ENCODE data around the gene FLT3. TPM values are rescaled to one million over a fixed set of nuclear protein-coding genes. Genes with fewer than 3 reads are reported as not detected.

Gene FLT3
- total and polyA plus RNA-seq, 10 donors = 1.0 to 10.1 (median 4.2) TPM

- 16 to 33% (median 27%) methylated on average over 2 of the region's 2 CpGs for WGBS, 5 donors
- no peak for DNase-seq
- H3K4me1 ChIP-seq = peaks cover 0 to 26% (median 10%) of the 10 kb centered on the region in 6 donors
- peaks cover 0 to 3% (median 0%) of the 10 kb centered on the region in 7 donors for H3K27me3 ChIP-seq (replicated peaks in 1 of 7)
- H3K27ac ChIP-seq = peak overlapping the region in 1 of 8 donors; percentile 17
- intact Hi-C loops (cut with DNase I; ENCODE audit: low total_unique reads) = no loop called here
- no peak overlapping the region for H3K4me3 ChIP-seq
- no peak for TF ChIP-seq POLR2AphosphoS5 (IDR thresholded peaks at IDR 0.05)
- no peak for TF ChIP-seq POLR2A (IDR thresholded peaks at IDR 0.05)
- TF ChIP-seq CTCF (IDR thresholded peaks at IDR 0.05 in 8 of 11, conservative IDR thresholded peaks at IDR 0.05 in 3 of 11) = no peak
- no peaks in the 10 kb centered on the region for H3K36me3 ChIP-seq
- H3K9me3 ChIP-seq = no peaks in the 10 kb centered on the region
Observed at GRCh38 chr13:28055357-28055756, 45.0 kb downstream of the FLT3 start.

GRCh38 chr13:28052945-28053344, 47.4 kb downstream of the FLT3 start:
- no peak overlapping the region for H3K4me3 ChIP-seq
- peaks cover 0 to 3% (median 0%) of the 10 kb centered on the region in 7 donors for H3K27me3 ChIP-seq (replicated peaks in 1 of 7)
- peaks cover 0 to 37% (median 17%) of the 10 kb centered on the region in 6 donors for H3K4me1 ChIP-seq
- no peaks in the 10 kb centered on the region for H3K9me3 ChIP-seq
- DNase-seq = no peak
- TF ChIP-seq POLR2AphosphoS5 (IDR thresholded peaks at IDR 0.05) = no peak
- TF ChIP-seq CTCF (IDR thresholded peaks at IDR 0.05 in 8 of 11, conservative IDR thresholded peaks at IDR 0.05 in 3 of 11) = no peak
- TF ChIP-seq POLR2A (IDR thresholded peaks at IDR 0.05) = no peak
- intact Hi-C loops (cut with DNase I; ENCODE audit: low total_unique reads) = no loop called here
- no peak overlapping the region for H3K27ac ChIP-seq
- H3K36me3 ChIP-seq = no peaks in the 10 kb centered on the region

- H3K4me3 ChIP-seq = no peak overlapping the region
Observed at GRCh38 chr13:28049880-28050875, 50.2 kb downstream of the FLT3 start.

More at GRCh38 chr13:28049880-28050875, 50.2 kb downstream of the FLT3 start:
- intact Hi-C loops (cut with DNase I; ENCODE audit: low total_unique reads) = no loop called here
- H3K27me3 ChIP-seq (replicated peaks in 1 of 7) = no peaks in the 10 kb centered on the region
- TF ChIP-seq CTCF (IDR thresholded peaks at IDR 0.05 in 8 of 11, conservative IDR thresholded peaks at IDR 0.05 in 3 of 11) (no peak), POLR2AphosphoS5 (IDR thresholded peaks at IDR 0.05) (no peak), POLR2A (IDR thresholded peaks at IDR 0.05) (no peak)
- peaks cover 0 to 41% (median 16%) of the 10 kb centered on the region in 6 donors for H3K4me1 ChIP-seq
- H3K36me3 ChIP-seq = no peaks in the 10 kb centered on the region
- H3K27ac ChIP-seq = peak overlapping the region in 6 of 8 donors; percentile 9 to 84 (median 76)
- H3K9me3 ChIP-seq = no peaks in the 10 kb centered on the region
- WGBS, 5 donors = 54 to 64% (median 58%) methylated on average over 7 of the region's 7 CpGs
- no peak for DNase-seq
